ENCODE measurements around the gene STXBP2.
A peak's percentile ranks its signal among the peaks of the same experiment; 100 is the strongest.

The STXBP2 gene

GRCh38 chr19:7622933-7623685 lies 13.8 kb upstream of the STXBP2 start:
- Histone ChIP-seq H3K36me3 (ENCODE audit: control insufficient read depth, insufficient read depth, low read length) (peaks cover 33% of the 10 kb centered on the region), H3K4me3 (ENCODE audit: insufficient read depth, low read depth, low read length) (no peak overlapping the region), H3K27ac (ENCODE audit: insufficient read depth, low read depth, low read length, poor library complexity, severe bottlenecking) (no peak overlapping the region), H3K9me3 (ENCODE audit: control insufficient read depth, low read length) (no peaks in the 10 kb centered on the region), H3K4me1 (ENCODE audit: control insufficient read depth, insufficient read depth, low read length) (no peaks in the 10 kb centered on the region), H3K27me3 (ENCODE audit: control insufficient read depth, insufficient read depth, low read length, poor library complexity, severe bottlenecking) (no peaks in the 10 kb centered on the region)
- 92 to 94% methylated on average over 16 of the region's 16 CpGs for WGBS, 2 experiments

GRCh38 chr19:7623725-7624603 lies 12.9 kb upstream of the STXBP2 start:
- Histone ChIP-seq H3K9me3 (ENCODE audit: control insufficient read depth, low read length) (no peaks in the 10 kb centered on the region), H3K27me3 (ENCODE audit: control insufficient read depth, insufficient read depth, low read length, poor library complexity, severe bottlenecking) (no peaks in the 10 kb centered on the region), H3K4me1 (ENCODE audit: control insufficient read depth, insufficient read depth, low read length) (peaks cover 6% of the 10 kb centered on the region), H3K36me3 (ENCODE audit: control insufficient read depth, insufficient read depth, low read length) (peaks cover 33% of the 10 kb centered on the region), H3K4me3 (ENCODE audit: insufficient read depth, low read depth, low read length) (no peak overlapping the region), H3K27ac (ENCODE audit: insufficient read depth, low read depth, low read length, poor library complexity, severe bottlenecking) (no peak overlapping the region)
- 93 to 94% methylated on average over 39 of the region's 39 CpGs for WGBS, 2 experiments

GRCh38 chr19:7624810-7625209 lies 12.1 kb upstream of the STXBP2 start:
- no peak overlapping the region for H3K4me3 ChIP-seq (ENCODE audit: insufficient read depth, low read depth, low read length)
- no peaks in the 10 kb centered on the region for H3K27me3 ChIP-seq (ENCODE audit: control insufficient read depth, insufficient read depth, low read length, poor library complexity, severe bottlenecking)
- peaks cover 6% of the 10 kb centered on the region for H3K4me1 ChIP-seq (ENCODE audit: control insufficient read depth, insufficient read depth, low read length)
- H3K9me3 ChIP-seq (ENCODE audit: control insufficient read depth, low read length): no peaks in the 10 kb centered on the region
- no peak overlapping the region for H3K27ac ChIP-seq (ENCODE audit: insufficient read depth, low read depth, low read length, poor library complexity, severe bottlenecking)
- peaks cover 33% of the 10 kb centered on the region for H3K36me3 ChIP-seq (ENCODE audit: control insufficient read depth, insufficient read depth, low read length)
- 93 to 95% methylated on average over 17 of the region's 17 CpGs for WGBS, 2 experiments

GRCh38 chr19:7625763-7626372 lies 11.0 kb upstream of the STXBP2 start:
- 96% methylated on average over 34 of the region's 34 CpGs for WGBS, 2 experiments
- H3K9me3 ChIP-seq (ENCODE audit: control insufficient read depth, low read length): no peaks in the 10 kb centered on the region
- H3K27me3 ChIP-seq (ENCODE audit: control insufficient read depth, insufficient read depth, low read length, poor library complexity, severe bottlenecking): no peaks in the 10 kb centered on the region
- no peak overlapping the region for H3K4me3 ChIP-seq (ENCODE audit: insufficient read depth, low read depth, low read length)
- H3K36me3 ChIP-seq (ENCODE audit: control insufficient read depth, insufficient read depth, low read length): peaks cover 26% of the 10 kb centered on the region
- peaks cover 11% of the 10 kb centered on the region for H3K4me1 ChIP-seq (ENCODE audit: control insufficient read depth, insufficient read depth, low read length)
- H3K27ac ChIP-seq (ENCODE audit: insufficient read depth, low read depth, low read length, poor library complexity, severe bottlenecking): no peak overlapping the region

- 92% methylated on average over 24 of the region's 24 CpGs for WGBS, 2 experiments
- H3K27ac ChIP-seq (ENCODE audit: insufficient read depth, low read depth, low read length, poor library complexity, severe bottlenecking): no peak overlapping the region
- H3K4me3 ChIP-seq (ENCODE audit: insufficient read depth, low read depth, low read length): no peak overlapping the region
- H3K27me3 ChIP-seq (ENCODE audit: control insufficient read depth, insufficient read depth, low read length, poor library complexity, severe bottlenecking): no peaks in the 10 kb centered on the region
- H3K4me1 ChIP-seq (ENCODE audit: control insufficient read depth, insufficient read depth, low read length): peaks cover 13% of the 10 kb centered on the region
- H3K9me3 ChIP-seq (ENCODE audit: control insufficient read depth, low read length): no peaks in the 10 kb centered on the region
- peaks cover 21% of the 10 kb centered on the region for H3K36me3 ChIP-seq (ENCODE audit: control insufficient read depth, insufficient read depth, low read length)
Observed at GRCh38 chr19:7627166-7627565, 9.7 kb upstream of the STXBP2 start.

- no peaks in the 10 kb centered on the region for H3K27me3 ChIP-seq (ENCODE audit: control insufficient read depth, insufficient read depth, low read length, poor library complexity, severe bottlenecking)
- H3K4me1 ChIP-seq (ENCODE audit: control insufficient read depth, insufficient read depth, low read length): peaks cover 13% of the 10 kb centered on the region
- no peaks in the 10 kb centered on the region for H3K9me3 ChIP-seq (ENCODE audit: control insufficient read depth, low read length)
- WGBS, 2 experiments: 9 to 10% methylated on average over 15 of the region's 15 CpGs
- H3K4me3 ChIP-seq (ENCODE audit: insufficient read depth, low read depth, low read length): peak overlapping the region; percentile 100
- peak overlapping the region; percentile 12 for H3K27ac ChIP-seq (ENCODE audit: insufficient read depth, low read depth, low read length, poor library complexity, severe bottlenecking)
- peaks cover 8% of the 10 kb centered on the region for H3K36me3 ChIP-seq (ENCODE audit: control insufficient read depth, insufficient read depth, low read length)
Observed at GRCh38 chr19:7628589-7629311, 8.2 kb upstream of the STXBP2 start.

- peak within 1 kb of the TSS; percentile 64 for H3K27ac ChIP-seq (ENCODE audit: insufficient read depth, low read depth, low read length, poor library complexity, severe bottlenecking)
- peak within 1 kb of the TSS; percentile 100 for H3K4me3 ChIP-seq (ENCODE audit: insufficient read depth, low read depth, low read length)
- no peaks in the 10 kb centered on the region for H3K9me3 ChIP-seq (ENCODE audit: control insufficient read depth, low read length)
- H3K36me3 ChIP-seq (ENCODE audit: control insufficient read depth, insufficient read depth, low read length): peaks cover 7% of the 10 kb centered on the region
- WGBS, 2 experiments: 0% methylated on average over 40 of the region's 40 CpGs
- H3K4me1 ChIP-seq (ENCODE audit: control insufficient read depth, insufficient read depth, low read length): peaks cover 13% of the 10 kb centered on the region
- peaks cover under 1% of the 10 kb centered on the region for H3K27me3 ChIP-seq (ENCODE audit: control insufficient read depth, insufficient read depth, low read length, poor library complexity, severe bottlenecking)
Observed at GRCh38 chr19:7629347-7630054, 7.4 kb upstream of the STXBP2 start, which contains the start of the genes PET100 and XAB2. TSS of gene PET100 (plus strand) at chr19:7629793. CDS start at chr19:7629834, 41 bp downstream. TSS of gene XAB2 (minus strand) at chr19:7629545. CDS start at chr19:7629527, 18 bp downstream.

GRCh38 chr19:7631577-7631976 lies 5.3 kb upstream of the STXBP2 start:
- peaks cover 21% of the 10 kb centered on the region for H3K27me3 ChIP-seq (ENCODE audit: control insufficient read depth, insufficient read depth, low read length, poor library complexity, severe bottlenecking)
- WGBS, 2 experiments: 95% methylated on average over 12 of the region's 12 CpGs
- peaks cover 13% of the 10 kb centered on the region for H3K4me1 ChIP-seq (ENCODE audit: control insufficient read depth, insufficient read depth, low read length)
- H3K4me3 ChIP-seq (ENCODE audit: insufficient read depth, low read depth, low read length): no peak overlapping the region
- H3K36me3 ChIP-seq (ENCODE audit: control insufficient read depth, insufficient read depth, low read length): no peaks in the 10 kb centered on the region
- H3K27ac ChIP-seq (ENCODE audit: insufficient read depth, low read depth, low read length, poor library complexity, severe bottlenecking): no peak overlapping the region
- no peaks in the 10 kb centered on the region for H3K9me3 ChIP-seq (ENCODE audit: control insufficient read depth, low read length)

Measured in ectodermal cell (in vitro differentiated cells).